Adrenal gland (tissue), 12 donors: ENCODE measurements around the gene TLCD1. TPM values are rescaled to one million over a fixed set of nuclear protein-coding genes. Genes with fewer than 3 reads are reported as not detected.
A peak's percentile ranks its signal among the peaks of the same experiment; 100 is the strongest.

Experiments used
- DNase-seq, 7 donors: peaks; one replicate each; pipeline ENCODE4 v3.0.0-alpha.2; 2019 to 2020
- H3K27ac ChIP-seq, 5 donors: fragments of 200-600 bp; sonication (generic) in 4 of 5; 1 replicate in 3 of 5; 2 replicates in 2 of 5; pipeline versions ENCODE4 v1.5.1 to v1.8.0; 2016 to 2020; ENCODE audit warnings: mild to moderate bottlenecking in 1 of 5
- H3K27me3 ChIP-seq: fragments of 200-600 bp; 2 replicates; pipeline ENCODE4 v1.8.0; 2021
- H3K36me3 ChIP-seq, 2 donors: fragments of 200-600 bp; replicated peaks in 1 of 2; 1 replicate in 1 of 2; 2 replicates in 1 of 2; pipeline versions ENCODE4 v1.5.1 to v1.8.0; 2018 to 2022
- H3K4me1 ChIP-seq, 2 donors: fragments of 200-600 bp; replicated peaks in 1 of 2; 1 replicate in 1 of 2; 2 replicates in 1 of 2; pipeline versions ENCODE4 v1.5.1 to v1.8.0; 2018 to 2021
- H3K4me3 ChIP-seq, 4 donors: fragments of 200-600 bp; sonication (generic) in 3 of 4; one replicate each; pipeline ENCODE4 v1.5.1; 2016 to 2018
- H3K9me3 ChIP-seq, 3 donors: fragments of 200-600 bp; sonication (generic) in 1 of 3; replicated peaks in 1 of 3; 1 replicate in 2 of 3; 2 replicates in 1 of 3; pipeline versions ENCODE4 v1.5.1 to v1.8.0; 2016 to 2021
- CTCF ChIP-seq, 6 experiments: fragments of 450-650 bp in 4 of 6; fragments of 200-600 bp in 2 of 6; sonication (generic) in 1 of 6; IDR thresholded peaks; 1 replicate in 5 of 6; 2 replicates in 1 of 6; pipeline versions ENCODE4 v1.5.1 to v1.8.0; 2016 to 2021; ENCODE audit warnings: antibody characterized with exemption in 6 of 6, mild to moderate bottlenecking in 2 of 6, moderate library complexity in 1 of 6
- POLR2A ChIP-seq, 2 donors: fragments of 450-650 bp; IDR thresholded peaks; one replicate each; pipeline ENCODE4 v1.6.1; 2017; ENCODE audit warnings: antibody characterized with exemption in 2 of 2, mild to moderate bottlenecking in 2 of 2, moderate library complexity in 1 of 2
- WGBS, 4 donors: extraction: QIAGEN DNeasy Blood & Tissue Kit in 2 of 4; methylation state at CpG; one replicate each; pipeline versions ENCODE4 v1.1.5 to v1.1.7; 2013 to 2017; 5-methylcytosine and 5-hydroxymethylcytosine counted together
- intact Hi-C, 2 donors: fragments of 100-400 bp; cut with DNase I; formaldehyde crosslinking; loops; one replicate each; pipeline versions ENCODE4 v1.14.1 to v1.15.0; 2022 to 2023
- polyA plus RNA-seq, 3 donors: library from polyadenylated mRNA; stranded (reverse); fragments of 200-250 nt in 2 of 3; fragments of 350-450 nt in 1 of 3; fragmentation: Illumina TruSeq in 1 of 3; extraction: RNeasy Lipid Tissue Mini Kit (QIAGEN cat#74804) in 1 of 3; gene quantifications; one replicate each; pipeline ENCODE4 v1.2.3, GENCODE V29; 2013 to 2014
- total RNA-seq, 9 donors: library from RNA; depleted of rRNA in 4 of 9; stranded (reverse); fragments of >200 nt in 4 of 9; fragments of 120-200 nt in 1 of 9; fragmentation: NEBNext Ultra II Directional in 1 of 9; extraction: Animal tissue kit (Norgen Biotek cat#: 25700) in 1 of 9; gene quantifications; one replicate each; pipeline versions ENCODE4 v1.1.0 to v1.2.4, GENCODE V29; 2013 to 2023
- donor health status: healthy with polysubstance abuse.
- donor health status: Bipolar disorder and iron deficiency.
- donor health status: DM: yes; HTN: yes; CAD: no.
- donor health status: DM: no; HTN: no; CAD: no.
- donor health status: DM: no; HTN: no; CAD: no.
- donor health status: DM: yes; HTN: yes; CAD: no.

Gene TLCD1
- total and polyA plus RNA-seq, 12 donors: 0.52 to 18.8 (median 5.9) TPM

DNA sequence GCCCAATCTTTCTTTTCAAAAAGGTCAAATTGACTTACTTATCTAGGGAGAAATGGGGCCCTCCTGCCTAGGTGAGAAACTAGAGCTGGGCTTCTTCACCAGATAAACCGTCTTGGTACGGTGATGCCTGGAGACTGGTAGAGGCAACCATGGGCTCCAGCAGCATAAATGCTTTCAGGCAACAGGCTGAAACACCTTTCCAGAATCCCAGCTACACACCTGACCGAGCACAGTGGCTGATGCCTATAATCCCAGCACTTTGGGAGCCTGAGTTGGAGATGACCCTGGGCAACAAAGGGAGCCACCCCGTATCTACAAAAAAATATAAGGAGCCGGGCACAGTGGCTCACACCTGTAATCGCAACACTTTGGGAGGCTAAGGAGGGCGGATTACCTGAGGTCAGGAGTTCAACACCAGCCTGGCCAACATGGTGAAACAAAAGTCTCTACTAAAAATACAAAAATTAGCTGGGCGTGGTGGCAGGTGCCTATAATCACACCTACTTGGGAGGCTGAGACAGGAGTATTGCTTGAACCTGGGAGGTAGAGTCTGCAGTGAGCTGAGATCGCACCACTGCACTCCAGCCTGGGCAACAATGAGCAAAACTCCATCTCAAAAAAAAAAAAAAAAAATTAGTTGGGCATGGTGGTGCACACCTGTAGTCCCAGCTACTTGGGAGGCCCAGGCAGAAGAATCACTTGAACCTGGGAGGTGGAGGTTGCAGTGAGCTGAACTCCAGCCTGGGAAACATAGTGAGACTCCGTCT lies 25.8 kb upstream of the TLCD1 start:
- DNase-seq: no peak
- no peaks in the 10 kb centered on the region for H3K27me3 ChIP-seq
- H3K4me3 ChIP-seq: no peak overlapping the region
- H3K27ac ChIP-seq: no peak overlapping the region
- intact Hi-C loops: loop anchor here in 1 of 2 donors (10.0 kb wide), 2 partner anchors 93 to 163 kb away; partner anchors contain the start of gene FAM222B
- H3K36me3 ChIP-seq: peaks cover 0 to 25% of the 10 kb centered on the region in 2 donors
- no peaks in the 10 kb centered on the region for H3K9me3 ChIP-seq
- TF ChIP-seq POLR2A (IDR thresholded peaks at IDR 0.05): no peak
- no peak for TF ChIP-seq CTCF (IDR thresholded peaks at IDR 0.05)
- peaks cover 10 to 23% of the 10 kb centered on the region in 2 donors for H3K4me1 ChIP-seq
- 93 to 94% (median 93%) methylated on average over 10 of the region's 10 CpGs for WGBS, 4 donors

GRCh38 chr17:28750178-28751047 lies 24.4 kb upstream of the TLCD1 start:
- Histone ChIP-seq H3K27ac (peak overlapping the region in 3 of 5 donors; percentile 51 to 98 (median 58)), H3K4me1 (peaks cover 24 to 36% of the 10 kb centered on the region in 2 donors), H3K9me3 (no peaks in the 10 kb centered on the region), H3K27me3 (no peaks in the 10 kb centered on the region), H3K36me3 (peaks cover 0 to 25% of the 10 kb centered on the region in 2 donors), H3K4me3 (no peak overlapping the region)
- TF ChIP-seq CTCF (IDR thresholded peaks at IDR 0.05) (peak; percentile 99 to 100 (median 100)), POLR2A (IDR thresholded peaks at IDR 0.05) (peak in 1 of 2 donors; percentile 22)
- intact Hi-C loops: loop anchor here in 1 of 2 donors (10.0 kb wide), 2 partner anchors 94 to 164 kb away; partner anchors contain the start of gene FAM222B
- WGBS, 4 donors: 28 to 56% (median 32%) methylated on average over 13 to 20 of the region's 20 CpGs
- DNase-seq: peak; percentile 91 to 98 (median 97)

GRCh38 chr17:28749516-28750177 lies 23.6 kb upstream of the TLCD1 start:
- TF ChIP-seq POLR2A (IDR thresholded peaks at IDR 0.05) (no peak), CTCF (IDR thresholded peaks at IDR 0.05) (no peak)
- no peak overlapping the region for H3K4me3 ChIP-seq
- 28 to 56% (median 52%) methylated on average over 4 to 11 of the region's 11 CpGs for WGBS, 4 donors
- intact Hi-C loops: loop anchor here in 1 of 2 donors (10.0 kb wide), 2 partner anchors 95 to 165 kb away; partner anchors contain the start of gene FAM222B
- DNase-seq: no peak
- H3K9me3 ChIP-seq: no peaks in the 10 kb centered on the region
- peaks cover 0 to 25% of the 10 kb centered on the region in 2 donors for H3K36me3 ChIP-seq
- H3K27ac ChIP-seq: peak overlapping the region in 4 of 5 donors; percentile 4 to 98 (median 42)
- peaks cover 31 to 44% of the 10 kb centered on the region in 2 donors for H3K4me1 ChIP-seq
- H3K27me3 ChIP-seq: no peaks in the 10 kb centered on the region
